IMR-90 (cell line): Measurements from ENCODE around the gene LRRC40. TPM values are rescaled to one million over a fixed set of nuclear protein-coding genes. Genes with fewer than 3 reads are reported as not detected.

ENCODE experiments used
- ATAC-seq: fragments of 200-7000 bp; cut with Tn5 transposase; 2 replicates; pipeline ENCODE4 v1.9.1; 2020; ENCODE audit warnings: low read depth, mild to moderate bottlenecking, moderate library complexity
- BruUV-seq: library from RNA; stranded (reverse); fragments of 400-500 nt; replicated peaks from 2 replicates; lab custom pipeline; 2021; lab: Mats Ljungman, UMichigan
- CTCF ChIA-PET: fragments of 300-600 bp; formaldehyde crosslinking; extraction: SDS; loops from one replicate; lab custom pipeline; 2021; ENCODE audit warnings: antibody characterized with exemption; lab: Yijun Ruan, JAX
- POLR2A ChIA-PET: fragments of 300-600 bp; sonication (Branson Sonifier 250); formaldehyde crosslinking; loops from one replicate; lab custom pipeline; 2022; ENCODE audit warnings: antibody characterized with exemption; ENCODE audit not compliant: unreplicated experiment; lab: Charles Lee
- DNase-seq: peaks from one replicate; pipeline ENCODE4 v3.0.0; 2013
- H2AFZ ChIP-seq: replicated peaks from 2 replicates; pipeline ENCODE3; 2013; ENCODE audit warnings: low read length, mild to moderate bottlenecking; ENCODE audit not compliant: poor library complexity
- H2AK5ac ChIP-seq: 2 replicates; pipeline ENCODE4 v1.6.1; 2013; ENCODE audit warnings: low read depth, low read length, inconsistent platforms
- H2AK9ac ChIP-seq: replicated peaks from 2 replicates; pipeline ENCODE3; 2013; ENCODE audit warnings: mild to moderate bottlenecking, low read depth, low read length, moderate library complexity; ENCODE audit not compliant: poor library complexity
- H2BK120ac ChIP-seq: 2 replicates; pipeline ENCODE4 v1.6.1; 2013; ENCODE audit warnings: low read depth, low read length, inconsistent platforms
- H2BK15ac ChIP-seq: 3 replicates; pipeline ENCODE4 v1.6.1; 2013; ENCODE audit warnings: low read depth, low read length, inconsistent platforms
- H2BK20ac ChIP-seq: 2 replicates; pipeline ENCODE4 v1.6.1; 2013; ENCODE audit warnings: low read depth, mild to moderate bottlenecking, inconsistent platforms, low read length, moderate library complexity
- H2BK5ac ChIP-seq: 2 replicates; pipeline ENCODE4 v1.6.1; 2013; ENCODE audit warnings: mild to moderate bottlenecking, low read depth, low read length, inconsistent platforms; ENCODE audit not compliant: poor library complexity, severe bottlenecking
- H3K14ac ChIP-seq: replicated peaks from 2 replicates; pipeline ENCODE4 v1.6.1; 2013; ENCODE audit warnings: low read depth, low read length, inconsistent platforms
- H3K18ac ChIP-seq: 2 replicates; pipeline ENCODE4 v1.6.1; 2013; ENCODE audit warnings: low read depth, low read length, control low read depth
- H3K23ac ChIP-seq: 2 replicates; pipeline ENCODE4 v1.6.1; 2013; ENCODE audit warnings: low read depth, low read length, inconsistent platforms
- H3K27ac ChIP-seq: 2 replicates; pipeline ENCODE4 v1.5.1; 2013; ENCODE audit warnings: mild to moderate bottlenecking, control low read depth, low read length; ENCODE audit not compliant: insufficient read depth
- H3K27me3 ChIP-seq: 2 replicates; pipeline ENCODE4 v1.6.1; 2013; ENCODE audit warnings: low read length; ENCODE audit not compliant: control insufficient read depth, insufficient read depth
- H3K36me3 ChIP-seq: 2 replicates; pipeline ENCODE4 v1.6.1; 2013; ENCODE audit warnings: low read length, mixed read lengths; ENCODE audit not compliant: control insufficient read depth, insufficient read depth
- H3K4ac ChIP-seq: 2 replicates; pipeline ENCODE4 v1.6.1; 2013; ENCODE audit warnings: low read depth, low read length, inconsistent platforms
- H3K4me1 ChIP-seq: 2 replicates; pipeline ENCODE4 v1.6.1; 2013; ENCODE audit warnings: low read length, mixed read lengths; ENCODE audit not compliant: control insufficient read depth, insufficient read depth
- H3K4me2 ChIP-seq: 2 replicates; pipeline ENCODE4 v1.6.1; 2013; ENCODE audit warnings: low read depth, mild to moderate bottlenecking, control low read depth, low read length, moderate library complexity
- H3K4me3 ChIP-seq: 2 replicates; pipeline ENCODE4 v1.5.1; 2013; ENCODE audit warnings: low read depth, mild to moderate bottlenecking, control low read depth, low read length, moderate library complexity; ENCODE audit not compliant: insufficient read depth
- H3K56ac ChIP-seq: 2 replicates; pipeline ENCODE4 v1.6.1; 2013; ENCODE audit warnings: low read length, inconsistent platforms; ENCODE audit not compliant: insufficient read depth; ENCODE audit errors: extremely low read depth
- H3K79me1 ChIP-seq, 2 experiments: 2 replicates each; pipeline ENCODE4 v1.6.1; 2013; ENCODE audit warnings: low read length in 2 of 2, inconsistent platforms in 1 of 2, low read depth in 1 of 2
- H3K9ac ChIP-seq: 2 replicates; pipeline ENCODE4 v1.6.1; 2013; ENCODE audit warnings: low read depth, low read length, control low read depth
- H3K9me1 ChIP-seq: 2 replicates; pipeline ENCODE4 v1.6.1; 2013; ENCODE audit warnings: low read length, inconsistent platforms; ENCODE audit not compliant: insufficient read depth
- H3K9me3 ChIP-seq: 2 replicates; pipeline ENCODE4 v1.6.1; 2013; ENCODE audit warnings: low read length; ENCODE audit not compliant: control insufficient read depth, insufficient read depth
- H4K20me1 ChIP-seq: 2 replicates; pipeline ENCODE4 v1.6.1; 2013; ENCODE audit warnings: low read length, inconsistent platforms; ENCODE audit not compliant: insufficient read depth
- H4K5ac ChIP-seq: 2 replicates; pipeline ENCODE4 v1.6.1; 2013; ENCODE audit warnings: mild to moderate bottlenecking, low read depth, low read length, control low read depth
- H4K8ac ChIP-seq, 2 experiments: 2 replicates each; pipeline ENCODE4 v1.6.1; 2013; ENCODE audit warnings: low read depth in 2 of 2, low read length in 2 of 2, control low read depth in 1 of 2, inconsistent platforms in 1 of 2
- H4K91ac ChIP-seq: 2 replicates; pipeline ENCODE4 v1.6.1; 2013; ENCODE audit warnings: low read depth, low read length, inconsistent platforms; ENCODE audit not compliant: insufficient read depth
- BHLHE40 ChIP-seq: fragments of 150-350 bp; IDR thresholded peaks from 2 replicates; pipeline ENCODE4 v1.6.1; 2016; ENCODE audit warnings: mild to moderate bottlenecking, low read depth, low read length
- CEBPB ChIP-seq: IDR thresholded peaks from 2 replicates; pipeline ENCODE4 v1.6.1; 2012; ENCODE audit warnings: low read depth, low read length, improper control_type of control experiment
- FOS ChIP-seq: fragments of 150-350 bp; IDR thresholded peaks from 2 replicates; pipeline ENCODE4 v1.6.1; 2016; ENCODE audit warnings: low read depth, low read length
- MAFK ChIP-seq: IDR thresholded peaks from 2 replicates; pipeline ENCODE4 v1.6.1; 2012; ENCODE audit warnings: low read depth, low read length, improper control_type of control experiment
- MAZ ChIP-seq: IDR thresholded peaks from 2 replicates; pipeline ENCODE4 v1.6.1; 2012; ENCODE audit warnings: low read depth, mild to moderate bottlenecking, low read length, improper control_type of control experiment, moderate library complexity, borderline replicate concordance
- NFE2L2 ChIP-seq: fragments of 150-350 bp; IDR thresholded peaks from 2 replicates; pipeline ENCODE4 v1.6.1; 2016; ENCODE audit warnings: low read depth, mild to moderate bottlenecking, low read length
- RFX5 ChIP-seq: IDR thresholded peaks from 2 replicates; pipeline ENCODE4 v1.8.0; 2012; ENCODE audit warnings: low read depth, mild to moderate bottlenecking, low read length, moderate library complexity
- SMC3 ChIP-seq: fragments of 150-350 bp; IDR thresholded peaks from 2 replicates; pipeline ENCODE4 v1.6.1; 2016; ENCODE audit warnings: low read depth, mild to moderate bottlenecking, antibody characterized with exemption, low read length, moderate library complexity
- WGBS, 2 experiments: methylation state at CpG; one replicate each; pipeline versions ENCODE4 v1.1.5 to v1.1.7; 2013; ENCODE audit warnings: missing lambda C conversion rate in 2 of 2; ENCODE audit not compliant: insufficient read length in 1 of 2; ENCODE audit errors: extremely low coverage in 2 of 2; 5-methylcytosine and 5-hydroxymethylcytosine counted together
- dilution Hi-C: fragments of 300-500 bp; cut with HindIII; formaldehyde crosslinking; loops from one replicate; pipeline ENCODE4 v1.14.3; 2018; ENCODE audit warnings: low sequenced_read_pairs; ENCODE audit not compliant: unreplicated experiment
- in situ Hi-C: fragments of 300-500 bp; cut with MboI; formaldehyde crosslinking; loops from 3 replicates; pipeline ENCODE4 v1.14.3; 2019; ENCODE audit warnings: low sequenced_read_pairs, inconsistent platforms, mixed read lengths
- intact Hi-C: fragments of 100-400 bp; cut with micrococcal nuclease; formaldehyde crosslinking; loops from 2 replicates; pipeline ENCODE4 v1.10.0; 2022
- polyA plus RNA-seq, 3 experiments: library from polyadenylated mRNA; depleted of rRNA; stranded (reverse); fragments of >200 nt; gene quantifications; 2 replicates each; pipeline ENCODE4 v1.2.3, GENCODE V29; 2012; ENCODE audit warnings: low replicate concordance in 1 of 3
- total RNA-seq: library from RNA; depleted of rRNA; stranded (reverse); fragments of >200 nt; gene quantifications from 2 replicates; pipeline ENCODE4 v1.2.3, GENCODE V29; 2012
- TF ChIP-seq, protein P1 (sequence below): fragments of 150-350 bp; IDR thresholded peaks from 2 replicates; pipeline ENCODE4 v1.6.1; 2016; ENCODE audit warnings: low read depth, mild to moderate bottlenecking, low read length, moderate library complexity, borderline replicate concordance
- TF ChIP-seq, protein P2 (sequence below): fragments of 150-350 bp; IDR thresholded peaks from 2 replicates; pipeline ENCODE4 v1.6.1; 2017; ENCODE audit warnings: mild to moderate bottlenecking, antibody characterized with exemption, low read length, low read depth

The LRRC40 gene
- total and polyA plus RNA-seq, 2 of the 4 experiments (the other 2 are of a cell fraction), result 11.1 to 17.4 TPM

GRCh38 chr1:70112838-70113237 lies 92.5 kb downstream of the LRRC40 start:
- Histone ChIP-seq H3K9me1 (no peaks in the 10 kb centered on the region), H3K14ac (no peak overlapping the region), H2AFZ (no peak overlapping the region), H3K56ac (no peak overlapping the region), H3K4me2 (no peak overlapping the region), H3K4me3 (no peak overlapping the region), H3K27me3 (no peaks in the 10 kb centered on the region; the same call in 1 of the 2 replicates), H3K9me3 (no peaks in the 10 kb centered on the region), H2AK9ac (no peak overlapping the region), H3K9ac (no peak overlapping the region), H4K5ac (no peak overlapping the region), H2BK5ac (no peak overlapping the region), H3K27ac (no peak overlapping the region), H3K23ac (no peak overlapping the region), H3K4ac (no peak overlapping the region), H2BK120ac (no peak overlapping the region), H4K8ac (no peak overlapping the region), H2BK20ac (no peak overlapping the region), H3K79me1 (no peaks in the 10 kb centered on the region), H3K18ac (no peak overlapping the region), H2AK5ac (no peak overlapping the region), H2BK15ac (no peak overlapping the region), H3K4me1 (no peaks in the 10 kb centered on the region), H4K20me1 (no peaks in the 10 kb centered on the region), H4K91ac (no peak overlapping the region), H3K36me3 (no peaks in the 10 kb centered on the region)
- ChIA-PET POLR2A (interaction anchor here (0.5 kb wide), 1 partner anchor 381 kb away, joined by 4 read pairs; no protein-coding TSS in a partner anchor), CTCF (interaction anchor here (0.6 kb wide), 1 partner anchor 11 kb away, joined by 3 read pairs; no protein-coding TSS in a partner anchor)
- in situ Hi-C loops (no loop called here), dilution Hi-C loops (no loop called here), intact Hi-C loops (no loop called here)
- no TSS peak for BruUV-seq
- no peak for ATAC-seq
- TF ChIP-seq NFE2L2 (no peak), CEBPB (no peak), BHLHE40 (no peak), MAFK (no peak), SMC3 (no peak), MAZ (no peak), RFX5 (no peak), FOS (no peak)
- TF ChIP-seq, protein P1, sequence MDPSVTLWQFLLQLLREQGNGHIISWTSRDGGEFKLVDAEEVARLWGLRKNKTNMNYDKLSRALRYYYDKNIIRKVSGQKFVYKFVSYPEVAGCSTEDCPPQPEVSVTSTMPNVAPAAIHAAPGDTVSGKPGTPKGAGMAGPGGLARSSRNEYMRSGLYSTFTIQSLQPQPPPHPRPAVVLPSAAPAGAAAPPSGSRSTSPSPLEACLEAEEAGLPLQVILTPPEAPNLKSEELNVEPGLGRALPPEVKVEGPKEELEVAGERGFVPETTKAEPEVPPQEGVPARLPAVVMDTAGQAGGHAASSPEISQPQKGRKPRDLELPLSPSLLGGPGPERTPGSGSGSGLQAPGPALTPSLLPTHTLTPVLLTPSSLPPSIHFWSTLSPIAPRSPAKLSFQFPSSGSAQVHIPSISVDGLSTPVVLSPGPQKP, result no peak
- TF ChIP-seq, protein P2, sequence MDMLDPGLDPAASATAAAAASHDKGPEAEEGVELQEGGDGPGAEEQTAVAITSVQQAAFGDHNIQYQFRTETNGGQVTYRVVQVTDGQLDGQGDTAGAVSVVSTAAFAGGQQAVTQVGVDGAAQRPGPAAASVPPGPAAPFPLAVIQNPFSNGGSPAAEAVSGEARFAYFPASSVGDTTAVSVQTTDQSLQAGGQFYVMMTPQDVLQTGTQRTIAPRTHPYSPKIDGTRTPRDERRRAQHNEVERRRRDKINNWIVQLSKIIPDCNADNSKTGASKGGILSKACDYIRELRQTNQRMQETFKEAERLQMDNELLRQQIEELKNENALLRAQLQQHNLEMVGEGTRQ, result no peak
- no peak for DNase-seq
- no CpG with 5 or more reads among the region's 5 CpGs for WGBS, 2 experiments
